HG03280 (cell line): ENCODE measurements around the gene ATP6V0B.

ENCODE experiments used
- ATAC-seq: cut with Tn5 transposase; IDR thresholded peaks from one replicate; pipeline ENCODE4 v1.9.1; 2021; ENCODE audit warnings: mild to moderate bottlenecking, moderate library complexity; ENCODE audit not compliant: unreplicated experiment

ATP6V0B gene

DNA sequence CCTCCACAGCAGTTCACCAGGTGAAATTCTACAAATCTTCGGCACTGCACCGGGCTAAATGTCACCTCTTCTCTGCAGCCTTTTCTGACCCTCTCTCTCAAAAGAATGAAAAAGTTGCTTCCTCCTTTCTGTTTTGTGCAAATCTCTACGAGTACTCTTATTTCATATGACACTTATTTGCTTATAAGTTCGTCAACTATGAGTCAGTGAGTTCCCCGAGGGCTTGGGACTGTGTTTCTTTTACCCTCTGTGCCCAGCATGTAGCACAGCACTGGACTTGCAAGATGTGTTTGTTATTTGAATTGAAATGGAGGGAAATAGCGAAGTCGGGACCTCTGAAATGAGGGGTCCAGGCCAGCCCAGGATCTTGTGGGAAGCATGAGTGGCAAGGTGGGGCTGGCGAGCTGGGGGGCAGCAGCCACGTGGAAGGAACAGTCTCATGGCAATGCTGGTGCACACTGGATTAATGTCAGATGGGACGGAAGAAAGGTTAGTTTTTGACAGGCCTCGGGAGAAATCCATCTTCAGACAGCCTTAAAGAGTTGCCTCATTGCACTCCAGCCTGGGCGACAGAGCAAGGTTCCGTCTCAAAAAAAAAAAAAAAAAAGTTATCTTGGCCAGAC is 50.3 kb downstream of the ATP6V0B start:
- no peak for ATAC-seq

DNA sequence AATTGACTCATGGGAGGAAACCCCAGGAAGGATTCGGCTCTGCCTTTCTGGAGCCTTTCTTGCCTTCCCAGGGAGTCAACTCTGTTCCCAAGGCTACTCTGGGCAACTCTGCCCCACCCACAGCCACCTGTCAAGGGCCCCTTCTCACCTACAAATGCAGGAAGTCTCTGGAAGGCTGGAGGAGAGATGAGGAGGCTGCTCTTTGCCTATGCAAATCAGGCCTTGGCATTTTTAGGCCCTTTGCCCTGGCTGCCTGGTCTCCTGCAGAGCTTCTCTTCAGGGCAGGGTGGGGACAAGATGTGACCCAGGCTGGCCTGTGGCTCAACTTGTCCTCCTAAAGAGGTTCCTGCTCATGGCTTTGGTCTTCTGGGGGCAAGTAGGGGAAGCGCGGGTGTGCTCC is 51.1 kb downstream of the ATP6V0B start:
- ATAC-seq: no peak

DNA sequence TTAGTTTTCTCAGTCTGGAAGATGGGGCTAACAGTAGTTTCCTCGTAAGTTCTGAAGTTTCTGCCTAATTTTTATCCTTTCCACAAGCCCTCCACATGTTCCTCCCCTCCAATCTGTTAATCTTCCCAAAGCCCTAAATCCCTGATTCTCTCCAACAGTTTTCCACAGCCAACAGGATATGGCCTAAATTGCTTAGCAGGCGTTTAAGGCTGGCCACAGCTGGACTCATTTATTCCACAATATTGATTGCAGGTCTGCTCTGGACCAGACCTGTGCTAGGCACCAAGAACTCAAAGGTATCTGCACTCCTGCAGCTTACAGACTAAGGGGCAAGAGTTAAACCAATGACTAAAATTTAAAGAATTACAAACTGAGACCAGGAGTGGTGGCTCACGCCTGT is 52.6 kb downstream of the ATP6V0B start:
- ATAC-seq: no peak
